ELR (cell line): Measurements from ENCODE around the gene MAML2.
A peak's percentile ranks its signal among the peaks of the same experiment; 100 is the strongest.

Source experiments
- DNase-seq: peaks from one replicate; pipeline ENCODE4 v3.0.0-alpha.2; 2015; ENCODE audit warnings: low read depth

MAML2 gene

GRCh38 chr11:96155627-96156378 is 187.2 kb downstream of the MAML2 start:
- DNase-seq = peak; percentile 96

- DNase-seq = peak; percentile 88
Observed at GRCh38 chr11:96154802-96155520, 188.0 kb downstream of the MAML2 start.

GRCh38 chr11:96152623-96153022 is 190.4 kb downstream of the MAML2 start:
- DNase-seq = no peak

- DNase-seq = peak; percentile 25
Observed at GRCh38 chr11:96151501-96151900, 191.5 kb downstream of the MAML2 start.

- DNase-seq = no peak
Observed at GRCh38 chr11:96150609-96151008, 192.4 kb downstream of the MAML2 start.

GRCh38 chr11:96149743-96150555 is 193.0 kb downstream of the MAML2 start:
- DNase-seq = peak; percentile 92

- no peak for DNase-seq
Observed at GRCh38 chr11:96147906-96148486, 195.0 kb downstream of the MAML2 start.

- peak; percentile 56 for DNase-seq
Observed at GRCh38 chr11:96147186-96147585, 195.8 kb downstream of the MAML2 start.

- DNase-seq = no peak
Observed at GRCh38 chr11:96146765-96147164, 196.2 kb downstream of the MAML2 start.

- DNase-seq = peak; percentile 52
Observed at GRCh38 chr11:96145163-96145585, 197.8 kb downstream of the MAML2 start.

GRCh38 chr11:96144553-96144952 is 198.4 kb downstream of the MAML2 start:
- no peak for DNase-seq

GRCh38 chr11:96143041-96143521 is 199.9 kb downstream of the MAML2 start:
- no peak for DNase-seq

- DNase-seq = no peak
Observed at GRCh38 chr11:96141626-96142025, 201.4 kb downstream of the MAML2 start.

GRCh38 chr11:96139691-96140090 is 203.3 kb downstream of the MAML2 start:
- DNase-seq = no peak

GRCh38 chr11:96137373-96137772 is 205.6 kb downstream of the MAML2 start:
- DNase-seq = no peak

- no peak for DNase-seq
Observed at GRCh38 chr11:96136613-96137298, 206.2 kb downstream of the MAML2 start.

GRCh38 chr11:96134602-96135001 is 208.4 kb downstream of the MAML2 start:
- DNase-seq = no peak

GRCh38 chr11:96132437-96132836 is 210.6 kb downstream of the MAML2 start:
- DNase-seq = no peak

- DNase-seq = no peak
Observed at GRCh38 chr11:96130061-96130620, 212.9 kb downstream of the MAML2 start.

GRCh38 chr11:96127596-96127959 is 215.4 kb downstream of the MAML2 start:
- DNase-seq = no peak

GRCh38 chr11:96126917-96127595 is 215.9 kb downstream of the MAML2 start:
- no peak for DNase-seq
